GM12878 (cell line): ENCODE results near the gene HERC6.

Source experiments
- EZH2 ChIP-seq: IDR thresholded peaks from 2 replicates; pipeline ENCODE4 v1.6.1; 2012; ENCODE audit warnings: low read depth, mild to moderate bottlenecking, control low read depth, inconsistent platforms, low read length, borderline replicate concordance; ENCODE audit not compliant: control insufficient read depth
- SP1 ChIP-seq: IDR thresholded peaks from one replicate; pipeline ENCODE4 v1.6.1; 2011; ENCODE audit warnings: low read depth, low read length
- TF ChIP-seq, protein P1 (sequence below), 3 experiments: IDR thresholded peaks in 2 of 3; conservative IDR thresholded peaks in 1 of 3; 2 replicates each; pipeline ENCODE4 v1.5.1; 2011; ENCODE audit warnings: low read depth in 3 of 3, low read length in 3 of 3, mild to moderate bottlenecking in 3 of 3, control low read depth in 2 of 3, moderate library complexity in 2 of 3, inconsistent platforms in 1 of 3, mixed read lengths in 1 of 3; ENCODE audit not compliant: control insufficient read depth in 2 of 3, insufficient read depth in 1 of 3; ENCODE audit errors: extremely low read depth in 1 of 3

DNA sequence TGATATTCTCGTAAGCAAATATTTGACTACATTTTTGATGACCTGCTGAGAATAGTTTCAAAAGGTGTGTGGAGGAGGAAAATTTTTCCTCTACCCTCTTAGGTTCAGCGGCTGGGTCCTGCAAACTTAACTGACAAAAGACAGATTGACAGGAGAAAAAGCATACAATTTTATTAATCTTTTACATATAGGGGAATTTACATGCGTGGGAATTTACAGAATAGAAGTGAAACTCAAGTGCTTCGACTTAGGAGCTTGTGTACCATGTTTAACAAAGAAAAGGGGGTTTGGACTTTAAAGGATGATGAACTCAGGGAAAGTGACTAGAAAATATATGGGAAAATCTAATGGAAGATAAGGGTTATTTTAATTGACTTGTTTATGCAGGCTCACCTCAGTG, 2.5 kb downstream of the HERC6 start:
- TF ChIP-seq EZH2 (no peak), SP1 (no peak)
- TF ChIP-seq, protein P1, sequence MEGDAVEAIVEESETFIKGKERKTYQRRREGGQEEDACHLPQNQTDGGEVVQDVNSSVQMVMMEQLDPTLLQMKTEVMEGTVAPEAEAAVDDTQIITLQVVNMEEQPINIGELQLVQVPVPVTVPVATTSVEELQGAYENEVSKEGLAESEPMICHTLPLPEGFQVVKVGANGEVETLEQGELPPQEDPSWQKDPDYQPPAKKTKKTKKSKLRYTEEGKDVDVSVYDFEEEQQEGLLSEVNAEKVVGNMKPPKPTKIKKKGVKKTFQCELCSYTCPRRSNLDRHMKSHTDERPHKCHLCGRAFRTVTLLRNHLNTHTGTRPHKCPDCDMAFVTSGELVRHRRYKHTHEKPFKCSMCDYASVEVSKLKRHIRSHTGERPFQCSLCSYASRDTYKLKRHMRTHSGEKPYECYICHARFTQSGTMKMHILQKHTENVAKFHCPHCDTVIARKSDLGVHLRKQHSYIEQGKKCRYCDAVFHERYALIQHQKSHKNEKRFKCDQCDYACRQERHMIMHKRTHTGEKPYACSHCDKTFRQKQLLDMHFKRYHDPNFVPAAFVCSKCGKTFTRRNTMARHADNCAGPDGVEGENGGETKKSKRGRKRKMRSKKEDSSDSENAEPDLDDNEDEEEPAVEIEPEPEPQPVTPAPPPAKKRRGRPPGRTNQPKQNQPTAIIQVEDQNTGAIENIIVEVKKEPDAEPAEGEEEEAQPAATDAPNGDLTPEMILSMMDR (IDR thresholded peaks at IDR 0.05 in 2 of 3, conservative IDR thresholded peaks at IDR 0.05 in 1 of 3; ENCODE audit: control insufficient read depth in 2 of 3, extremely low read depth in 1 of 3, insufficient read depth in 1 of 3, low read depth in 3 of 3, low read length in 3 of 3) = no peak
